NT2/D1 (cell line): Measurements from ENCODE around the gene TBC1D5.

Experiments
- SUZ12 ChIP-seq: IDR thresholded peaks from 2 replicates; pipeline ENCODE4 v1.6.1; 2011; ENCODE audit not compliant: insufficient read length, insufficient read depth; ENCODE audit errors: extremely low read depth
- ZNF274 ChIP-seq: IDR thresholded peaks from 2 replicates; pipeline ENCODE4 v1.6.1; 2011; ENCODE audit warnings: mild to moderate bottlenecking, low read depth, low read length

DNA sequence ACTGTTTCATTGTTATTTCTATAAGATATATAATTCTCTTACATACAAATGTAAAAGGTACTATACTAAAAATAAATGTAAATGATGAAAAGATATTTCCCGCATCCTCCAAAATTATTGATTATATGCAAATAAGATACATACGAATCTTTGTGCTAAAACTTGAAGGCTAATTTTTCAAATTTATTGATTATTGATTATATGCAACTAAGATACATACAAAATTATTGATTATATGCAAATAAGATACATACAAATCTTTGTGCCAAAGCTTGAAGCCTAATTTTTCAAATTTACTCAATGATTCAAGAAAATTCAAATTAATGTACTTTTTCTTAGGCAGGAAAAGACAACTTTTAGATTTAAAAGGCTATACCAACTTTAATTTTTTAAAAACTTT, 319.8 kb downstream of the TBC1D5 start:
- TF ChIP-seq ZNF274 (no peak), SUZ12 (no peak)
